ENCODE data around the gene LDB2.

GRCh38 chr4:16588651-16589050 lies 309.8 kb downstream of the LDB2 start:
- TF ChIP-seq, protein P1, sequence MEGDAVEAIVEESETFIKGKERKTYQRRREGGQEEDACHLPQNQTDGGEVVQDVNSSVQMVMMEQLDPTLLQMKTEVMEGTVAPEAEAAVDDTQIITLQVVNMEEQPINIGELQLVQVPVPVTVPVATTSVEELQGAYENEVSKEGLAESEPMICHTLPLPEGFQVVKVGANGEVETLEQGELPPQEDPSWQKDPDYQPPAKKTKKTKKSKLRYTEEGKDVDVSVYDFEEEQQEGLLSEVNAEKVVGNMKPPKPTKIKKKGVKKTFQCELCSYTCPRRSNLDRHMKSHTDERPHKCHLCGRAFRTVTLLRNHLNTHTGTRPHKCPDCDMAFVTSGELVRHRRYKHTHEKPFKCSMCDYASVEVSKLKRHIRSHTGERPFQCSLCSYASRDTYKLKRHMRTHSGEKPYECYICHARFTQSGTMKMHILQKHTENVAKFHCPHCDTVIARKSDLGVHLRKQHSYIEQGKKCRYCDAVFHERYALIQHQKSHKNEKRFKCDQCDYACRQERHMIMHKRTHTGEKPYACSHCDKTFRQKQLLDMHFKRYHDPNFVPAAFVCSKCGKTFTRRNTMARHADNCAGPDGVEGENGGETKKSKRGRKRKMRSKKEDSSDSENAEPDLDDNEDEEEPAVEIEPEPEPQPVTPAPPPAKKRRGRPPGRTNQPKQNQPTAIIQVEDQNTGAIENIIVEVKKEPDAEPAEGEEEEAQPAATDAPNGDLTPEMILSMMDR (IDR thresholded peaks at IDR 0.05): no peak
- no peak for TF ChIP-seq POLR2A (IDR thresholded peaks at IDR 0.05)

Data from heart left ventricle (tissue), 13 donors.